Fibroblast of skin of left quadriceps (primary cell): Measurements from ENCODE around the gene HOXB5.

Source experiments
- DNase-seq, 2 experiments: peaks; one replicate each; pipeline ENCODE4 v3.0.0-alpha.2; 2013; ENCODE audit warnings: low read depth in 2 of 2

The HOXB5 gene

GRCh38 chr17:48549281-48549630, 44.3 kb downstream of the HOXB5 start:
- DNase-seq = no peak

GRCh38 chr17:48548523-48549280, 44.9 kb downstream of the HOXB5 start:
- DNase-seq = no peak

- no peak for DNase-seq
These were observed 45.6 kb downstream of the HOXB5 start for GRCh38 chr17:48547808-48548522.

GRCh38 chr17:48546924-48547807, 46.4 kb downstream of the HOXB5 start:
- peak; percentile 72 to 80 for DNase-seq

- no peak for DNase-seq
These were observed 47.2 kb downstream of the HOXB5 start for GRCh38 chr17:48546137-48546923.

- no peak for DNase-seq
These were observed 48.0 kb downstream of the HOXB5 start for GRCh38 chr17:48545539-48545938.

GRCh38 chr17:48545022-48545375, 48.6 kb downstream of the HOXB5 start, which contains the start of gene HOXB2:
HOXB2 (minus strand) TSS chr17:48545109; CDS start chr17:48544911, 198 bp downstream.
- DNase-seq = no peak

- peak; percentile 89 to 91 for DNase-seq
These were observed 49.1 kb downstream of the HOXB5 start for GRCh38 chr17:48544349-48545021.

- DNase-seq = no peak
These were observed 49.7 kb downstream of the HOXB5 start for GRCh38 chr17:48543854-48544348.

- no peak for DNase-seq
These were observed 50.3 kb downstream of the HOXB5 start for GRCh38 chr17:48543107-48543853.

GRCh38 chr17:48542698-48543106, 50.9 kb downstream of the HOXB5 start:
- no peak for DNase-seq

GRCh38 chr17:48542114-48542656, 51.4 kb downstream of the HOXB5 start:
- no peak for DNase-seq

- DNase-seq = no peak
These were observed 51.9 kb downstream of the HOXB5 start for GRCh38 chr17:48541577-48542113.
